ENCODE data around the gene NCOA5. TPM values are rescaled to one million over a fixed set of nuclear protein-coding genes. Genes with fewer than 3 reads are reported as not detected.

NCOA5 gene
- total RNA-seq, 1 donor from 2014 or later: 58.7 TPM

GRCh38 chr20:46108435-46108841 lies 18.7 kb upstream of the NCOA5 start:
- peaks cover 8% of the 10 kb centered on the region for H3K4me1 Mint-ChIP-seq (ENCODE audit: low read depth)
- no peak overlapping the region for H3K27ac Mint-ChIP-seq
- TF ChIP-seq CTCF (IDR thresholded peaks at IDR 0.05; ENCODE audit: unreplicated experiment): no peak
- no peaks in the 10 kb centered on the region for H3K9me3 Mint-ChIP-seq (ENCODE audit: low read depth)
- no peak for DNase-seq (ENCODE audit: low spot score, unreplicated experiment)
- no peak overlapping the region for H3K4me3 Mint-ChIP-seq (ENCODE audit: low read depth)
- peaks cover 26% of the 10 kb centered on the region for H3K27me3 Mint-ChIP-seq
- H3K36me3 Mint-ChIP-seq (ENCODE audit: insufficient read depth): no peaks in the 10 kb centered on the region

DNA sequence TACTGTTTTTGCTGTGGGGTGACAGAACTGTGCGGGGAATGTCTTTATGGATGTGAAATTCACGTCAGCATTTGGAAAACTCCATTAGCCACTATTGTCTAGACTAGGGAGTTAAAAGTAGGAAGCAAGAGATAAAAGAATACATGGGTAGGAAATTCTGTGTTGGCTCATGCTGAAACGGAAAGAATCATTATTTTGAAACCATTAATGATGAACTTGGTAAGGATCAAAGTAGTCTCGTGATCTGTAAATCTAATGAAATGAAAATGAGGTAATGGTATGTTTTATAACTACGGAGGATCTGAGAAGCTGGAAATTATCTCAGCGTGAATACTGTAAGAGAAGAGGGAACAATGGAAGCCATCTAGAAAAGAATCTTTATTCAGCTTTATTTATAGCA lies 17.3 kb upstream of the NCOA5 start:
- Mint-ChIP-seq H3K36me3 (ENCODE audit: insufficient read depth) (no peaks in the 10 kb centered on the region), H3K9me3 (ENCODE audit: low read depth) (peaks cover 3% of the 10 kb centered on the region), H3K4me1 (ENCODE audit: low read depth) (peaks cover 2% of the 10 kb centered on the region), H3K4me3 (ENCODE audit: low read depth) (no peak overlapping the region), H3K27me3 (peaks cover 24% of the 10 kb centered on the region), H3K27ac (no peak overlapping the region)
- no peak for DNase-seq (ENCODE audit: low spot score, unreplicated experiment)
- no peak for TF ChIP-seq CTCF (IDR thresholded peaks at IDR 0.05; ENCODE audit: unreplicated experiment)

- Mint-ChIP-seq H3K36me3 (ENCODE audit: insufficient read depth) (no peaks in the 10 kb centered on the region), H3K4me1 (ENCODE audit: low read depth) (peaks cover 2% of the 10 kb centered on the region), H3K27me3 (peaks cover 34% of the 10 kb centered on the region), H3K9me3 (ENCODE audit: low read depth) (peaks cover 3% of the 10 kb centered on the region), H3K4me3 (ENCODE audit: low read depth) (no peak overlapping the region), H3K27ac (no peak overlapping the region)
- TF ChIP-seq CTCF (IDR thresholded peaks at IDR 0.05; ENCODE audit: unreplicated experiment): no peak
- no peak for DNase-seq (ENCODE audit: low spot score, unreplicated experiment)
Measured at GRCh38 chr20:46104262-46104661, 14.5 kb upstream of the NCOA5 start.

DNA sequence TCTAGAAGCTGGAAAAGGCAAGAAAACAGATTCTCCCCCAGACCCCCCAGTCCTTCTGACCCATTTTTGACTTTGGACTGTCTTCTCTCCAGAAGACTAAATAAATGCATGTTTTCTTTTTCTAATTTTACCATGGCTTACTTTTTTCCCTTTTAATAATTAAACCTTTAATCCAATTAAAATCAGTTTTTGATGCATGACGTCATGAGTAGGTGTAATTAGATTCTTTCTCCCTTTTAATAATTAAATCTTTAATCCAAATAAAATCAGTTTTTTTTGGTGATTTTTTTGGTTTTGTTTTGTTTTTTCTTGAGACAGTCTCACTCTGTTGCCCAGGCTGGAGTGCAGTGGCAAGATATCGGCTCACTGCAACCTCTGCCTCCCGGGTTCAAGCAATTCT lies 13.2 kb upstream of the NCOA5 start:
- peaks cover 43% of the 10 kb centered on the region for H3K27me3 Mint-ChIP-seq
- H3K27ac Mint-ChIP-seq: no peak overlapping the region
- DNase-seq (ENCODE audit: low spot score, unreplicated experiment): no peak
- H3K36me3 Mint-ChIP-seq (ENCODE audit: insufficient read depth): no peaks in the 10 kb centered on the region
- no peak overlapping the region for H3K4me3 Mint-ChIP-seq (ENCODE audit: low read depth)
- peaks cover 3% of the 10 kb centered on the region for H3K9me3 Mint-ChIP-seq (ENCODE audit: low read depth)
- no peak for TF ChIP-seq CTCF (IDR thresholded peaks at IDR 0.05; ENCODE audit: unreplicated experiment)
- H3K4me1 Mint-ChIP-seq (ENCODE audit: low read depth): no peaks in the 10 kb centered on the region

GRCh38 chr20:46101957-46102356 lies 12.2 kb upstream of the NCOA5 start:
- no peak for TF ChIP-seq CTCF (IDR thresholded peaks at IDR 0.05; ENCODE audit: unreplicated experiment)
- Mint-ChIP-seq H3K27me3 (peaks cover 41% of the 10 kb centered on the region), H3K4me1 (ENCODE audit: low read depth) (no peaks in the 10 kb centered on the region), H3K27ac (no peak overlapping the region), H3K36me3 (ENCODE audit: insufficient read depth) (no peaks in the 10 kb centered on the region), H3K4me3 (ENCODE audit: low read depth) (no peak overlapping the region), H3K9me3 (ENCODE audit: low read depth) (peaks cover 3% of the 10 kb centered on the region)
- DNase-seq (ENCODE audit: low spot score, unreplicated experiment): no peak

Data from progenitor cell of endocrine pancreas (in vitro differentiated cells).